Panc1 (cell line): ENCODE measurements around the gene PTPN4. TPM values are rescaled to one million over a fixed set of nuclear protein-coding genes. Genes with fewer than 3 reads are reported as not detected.

Source experiments
- ATAC-seq: fragments of 200-7000 bp; cut with Tn5 transposase; 2 replicates; pipeline ENCODE4 v1.9.1; 2020; ENCODE audit warnings: mild to moderate bottlenecking, moderate library complexity
- BruUV-seq: library from RNA; stranded (reverse); fragments of 400-500 nt; replicated peaks from 2 replicates; lab custom pipeline; 2021; lab: Mats Ljungman, UMichigan
- CTCF ChIA-PET: fragments of 300-600 bp; sonication (Branson Sonifier 250); formaldehyde crosslinking; loops from one replicate; lab custom pipeline; 2022; ENCODE audit warnings: antibody characterized with exemption; lab: Charles Lee
- POLR2A ChIA-PET: fragments of 300-600 bp; sonication (Branson Sonifier 250); formaldehyde crosslinking; loops from one replicate; lab custom pipeline; 2022; ENCODE audit warnings: antibody characterized with exemption; lab: Charles Lee
- DNase-seq: peaks from one replicate; pipeline ENCODE4 v3.0.0-alpha.2; 2010; ENCODE audit warnings: low read depth, low spot score
- H3K27ac ChIP-seq: 2 replicates; pipeline ENCODE4 v1.5.1; 2011; ENCODE audit warnings: mild to moderate bottlenecking, low read length, inconsistent platforms
- H3K27me3 ChIP-seq: fragments of 200-500 bp; sonication (Bioruptor generic); 2 replicates; pipeline ENCODE4 v1.6.0; 2014; ENCODE audit warnings: low read length, inconsistent platforms; ENCODE audit not compliant: control insufficient read depth, insufficient read depth
- H3K36me3 ChIP-seq: fragments of 200-500 bp; sonication (Bioruptor generic); 2 replicates; pipeline ENCODE4 v1.5.1; 2014; ENCODE audit warnings: inconsistent platforms, mild to moderate bottlenecking, low read length, moderate library complexity; ENCODE audit not compliant: control insufficient read depth, insufficient read depth
- H3K4me1 ChIP-seq: 2 replicates; pipeline ENCODE4 v1.5.1; 2011; ENCODE audit warnings: inconsistent platforms, mild to moderate bottlenecking, low read length, moderate library complexity; ENCODE audit not compliant: control insufficient read depth, insufficient read depth
- H3K4me3 ChIP-seq, 2 experiments: 2 replicates each; pipeline ENCODE4 v1.5.1; 2011 to 2012; ENCODE audit warnings: low read depth in 2 of 2, low read length in 2 of 2, mild to moderate bottlenecking in 2 of 2, inconsistent platforms in 1 of 2, moderate library complexity in 1 of 2
- H3K9me3 ChIP-seq: fragments of 200-500 bp; sonication (Bioruptor generic); 2 replicates; pipeline ENCODE4 v1.5.1; 2014; ENCODE audit warnings: low read depth, mild to moderate bottlenecking, inconsistent platforms, low read length, moderate library complexity; ENCODE audit not compliant: control insufficient read depth, insufficient read depth
- POLR2AphosphoS5 ChIP-seq: IDR thresholded peaks from 2 replicates; pipeline ENCODE4 v1.6.1; 2012; ENCODE audit warnings: mild to moderate bottlenecking, low read depth, low read length, moderate library complexity
- SIN3A ChIP-seq: IDR thresholded peaks from 2 replicates; pipeline ENCODE4 v1.6.1; 2012; ENCODE audit warnings: low read depth, mild to moderate bottlenecking, low read length, moderate library complexity, borderline replicate concordance; ENCODE audit not compliant: insufficient read depth
- TCF7L2 ChIP-seq: IDR thresholded peaks from 2 replicates; pipeline ENCODE4 v1.6.1; 2011; ENCODE audit warnings: mild to moderate bottlenecking, low read depth, low read length, inconsistent platforms
- in situ Hi-C: cut with HindIII; loops from 2 replicates; pipeline ENCODE4 v1.10.0; 2016; ENCODE audit warnings: low sequenced_read_pairs, low pct_unique_long_range_greater_than_20kb
- intact Hi-C: fragments of 100-400 bp; cut with micrococcal nuclease; formaldehyde crosslinking; loops from one replicate; pipeline ENCODE4 v1.10.0; 2022; ENCODE audit not compliant: unreplicated experiment
- total RNA-seq: library from RNA; stranded (reverse); gene quantifications from one replicate; pipeline ENCODE4 v1.2.1, GENCODE V29; 2021; ENCODE audit not compliant: unreplicated experiment
- TF ChIP-seq, protein P1 (sequence below): fragments of 450-650 bp; IDR thresholded peaks from 2 replicates; pipeline ENCODE4 v1.5.1; 2017; ENCODE audit warnings: mild to moderate bottlenecking
- TF ChIP-seq, protein P2 (sequence below), 2 experiments: IDR thresholded peaks; 2 replicates each; pipeline ENCODE4 v1.6.1; 2011 to 2012; ENCODE audit warnings: low read depth in 2 of 2, control low read depth in 1 of 2, low read length in 1 of 2, mild to moderate bottlenecking in 1 of 2, moderate library complexity in 1 of 2; ENCODE audit not compliant: insufficient read depth in 1 of 2

Gene PTPN4
- total RNA-seq, 1 experiment from 2014 or later = 45.9 TPM

DNA sequence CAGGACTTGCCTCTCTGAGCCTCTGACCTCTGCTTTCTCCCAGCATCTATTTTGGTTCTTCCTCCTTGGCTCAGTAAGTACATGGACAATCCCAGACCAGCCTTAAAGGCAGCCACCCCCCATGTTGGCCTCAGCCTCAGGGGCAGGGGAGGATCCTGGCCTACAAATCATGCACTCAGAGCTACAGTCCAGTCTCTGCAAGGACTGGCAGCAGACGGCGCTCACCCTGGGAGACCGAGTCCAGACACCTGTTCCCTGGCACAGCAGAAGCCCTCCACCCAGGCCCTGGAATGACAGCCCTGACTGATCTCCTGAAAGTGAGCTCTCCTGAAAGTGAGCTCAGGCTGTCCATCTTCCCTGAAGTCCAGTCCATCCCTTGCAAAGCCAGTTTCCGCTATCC, 25.7 kb upstream of the PTPN4 start:
- Histone ChIP-seq H3K27ac (no peak overlapping the region), H3K27me3 (no peaks in the 10 kb centered on the region; the same call in 1 of the 2 replicates), H3K36me3 (no peaks in the 10 kb centered on the region), H3K9me3 (no peaks in the 10 kb centered on the region), H3K4me3 (no peak overlapping the region), H3K4me1 (no peaks in the 10 kb centered on the region)
- ChIA-PET POLR2A (no interaction called here), CTCF (no interaction called here)
- TF ChIP-seq, protein P1, sequence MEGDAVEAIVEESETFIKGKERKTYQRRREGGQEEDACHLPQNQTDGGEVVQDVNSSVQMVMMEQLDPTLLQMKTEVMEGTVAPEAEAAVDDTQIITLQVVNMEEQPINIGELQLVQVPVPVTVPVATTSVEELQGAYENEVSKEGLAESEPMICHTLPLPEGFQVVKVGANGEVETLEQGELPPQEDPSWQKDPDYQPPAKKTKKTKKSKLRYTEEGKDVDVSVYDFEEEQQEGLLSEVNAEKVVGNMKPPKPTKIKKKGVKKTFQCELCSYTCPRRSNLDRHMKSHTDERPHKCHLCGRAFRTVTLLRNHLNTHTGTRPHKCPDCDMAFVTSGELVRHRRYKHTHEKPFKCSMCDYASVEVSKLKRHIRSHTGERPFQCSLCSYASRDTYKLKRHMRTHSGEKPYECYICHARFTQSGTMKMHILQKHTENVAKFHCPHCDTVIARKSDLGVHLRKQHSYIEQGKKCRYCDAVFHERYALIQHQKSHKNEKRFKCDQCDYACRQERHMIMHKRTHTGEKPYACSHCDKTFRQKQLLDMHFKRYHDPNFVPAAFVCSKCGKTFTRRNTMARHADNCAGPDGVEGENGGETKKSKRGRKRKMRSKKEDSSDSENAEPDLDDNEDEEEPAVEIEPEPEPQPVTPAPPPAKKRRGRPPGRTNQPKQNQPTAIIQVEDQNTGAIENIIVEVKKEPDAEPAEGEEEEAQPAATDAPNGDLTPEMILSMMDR = no peak
- TF ChIP-seq SIN3A (no peak), POLR2AphosphoS5 (no peak), TCF7L2 (no peak)
- TF ChIP-seq, protein P2, sequence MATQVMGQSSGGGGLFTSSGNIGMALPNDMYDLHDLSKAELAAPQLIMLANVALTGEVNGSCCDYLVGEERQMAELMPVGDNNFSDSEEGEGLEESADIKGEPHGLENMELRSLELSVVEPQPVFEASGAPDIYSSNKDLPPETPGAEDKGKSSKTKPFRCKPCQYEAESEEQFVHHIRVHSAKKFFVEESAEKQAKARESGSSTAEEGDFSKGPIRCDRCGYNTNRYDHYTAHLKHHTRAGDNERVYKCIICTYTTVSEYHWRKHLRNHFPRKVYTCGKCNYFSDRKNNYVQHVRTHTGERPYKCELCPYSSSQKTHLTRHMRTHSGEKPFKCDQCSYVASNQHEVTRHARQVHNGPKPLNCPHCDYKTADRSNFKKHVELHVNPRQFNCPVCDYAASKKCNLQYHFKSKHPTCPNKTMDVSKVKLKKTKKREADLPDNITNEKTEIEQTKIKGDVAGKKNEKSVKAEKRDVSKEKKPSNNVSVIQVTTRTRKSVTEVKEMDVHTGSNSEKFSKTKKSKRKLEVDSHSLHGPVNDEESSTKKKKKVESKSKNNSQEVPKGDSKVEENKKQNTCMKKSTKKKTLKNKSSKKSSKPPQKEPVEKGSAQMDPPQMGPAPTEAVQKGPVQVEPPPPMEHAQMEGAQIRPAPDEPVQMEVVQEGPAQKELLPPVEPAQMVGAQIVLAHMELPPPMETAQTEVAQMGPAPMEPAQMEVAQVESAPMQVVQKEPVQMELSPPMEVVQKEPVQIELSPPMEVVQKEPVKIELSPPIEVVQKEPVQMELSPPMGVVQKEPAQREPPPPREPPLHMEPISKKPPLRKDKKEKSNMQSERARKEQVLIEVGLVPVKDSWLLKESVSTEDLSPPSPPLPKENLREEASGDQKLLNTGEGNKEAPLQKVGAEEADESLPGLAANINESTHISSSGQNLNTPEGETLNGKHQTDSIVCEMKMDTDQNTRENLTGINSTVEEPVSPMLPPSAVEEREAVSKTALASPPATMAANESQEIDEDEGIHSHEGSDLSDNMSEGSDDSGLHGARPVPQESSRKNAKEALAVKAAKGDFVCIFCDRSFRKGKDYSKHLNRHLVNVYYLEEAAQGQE (IDR thresholded peaks at IDR 0.05; ENCODE audit: insufficient read depth in 1 of 2, low read depth in 2 of 2, low read length in 1 of 2) = no peak
- in situ Hi-C loops = no loop called here
- no TSS peak for BruUV-seq
- DNase-seq = no peak
- no peak for ATAC-seq
- intact Hi-C loops = no loop called here

- no TSS peak for BruUV-seq
- intact Hi-C loops = no loop called here
Observed at GRCh38 chr2:119735565-119735964, 24.2 kb upstream of the PTPN4 start.

More at GRCh38 chr2:119735565-119735964, 24.2 kb upstream of the PTPN4 start:
- ATAC-seq = no peak
- ChIA-PET CTCF (no interaction called here), POLR2A (no interaction called here)
- H3K27me3 ChIP-seq = no peaks in the 10 kb centered on the region; the same call in 1 of the 2 replicates
- H3K4me1 ChIP-seq = no peaks in the 10 kb centered on the region
- H3K4me3 ChIP-seq = no peak overlapping the region
- H3K27ac ChIP-seq = no peak overlapping the region
- no peak for DNase-seq
- H3K36me3 ChIP-seq = no peaks in the 10 kb centered on the region
- in situ Hi-C loops = no loop called here
- TF ChIP-seq TCF7L2 (no peak), SIN3A (no peak), POLR2AphosphoS5 (no peak)
- TF ChIP-seq, protein P2 (IDR thresholded peaks at IDR 0.05; ENCODE audit: insufficient read depth in 1 of 2, low read depth in 2 of 2, low read length in 1 of 2) = no peak
- TF ChIP-seq, protein P1 = no peak
- H3K9me3 ChIP-seq = no peaks in the 10 kb centered on the region
